Measurements from ENCODE around the gene DIP2B.

DNA sequence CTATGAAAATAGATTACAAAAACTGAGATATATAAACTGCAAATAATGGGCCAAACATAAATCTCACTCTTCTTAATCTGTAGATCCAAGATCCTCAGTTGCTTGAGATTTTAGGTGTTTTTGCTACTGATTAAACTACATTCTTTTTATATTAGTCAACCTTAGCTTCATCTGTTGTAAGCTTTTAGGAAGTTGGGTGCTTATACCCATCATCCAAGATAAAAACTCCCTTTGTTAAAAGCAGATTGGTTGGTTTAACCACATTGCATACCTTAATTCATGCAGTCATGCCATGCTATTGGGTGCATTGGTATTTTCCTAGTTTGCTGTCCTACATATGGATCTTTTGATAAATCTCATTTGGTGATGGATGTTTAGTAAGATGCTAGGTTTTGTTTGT lies 46.2 kb upstream of the DIP2B start:
- TF ChIP-seq, protein P1, sequence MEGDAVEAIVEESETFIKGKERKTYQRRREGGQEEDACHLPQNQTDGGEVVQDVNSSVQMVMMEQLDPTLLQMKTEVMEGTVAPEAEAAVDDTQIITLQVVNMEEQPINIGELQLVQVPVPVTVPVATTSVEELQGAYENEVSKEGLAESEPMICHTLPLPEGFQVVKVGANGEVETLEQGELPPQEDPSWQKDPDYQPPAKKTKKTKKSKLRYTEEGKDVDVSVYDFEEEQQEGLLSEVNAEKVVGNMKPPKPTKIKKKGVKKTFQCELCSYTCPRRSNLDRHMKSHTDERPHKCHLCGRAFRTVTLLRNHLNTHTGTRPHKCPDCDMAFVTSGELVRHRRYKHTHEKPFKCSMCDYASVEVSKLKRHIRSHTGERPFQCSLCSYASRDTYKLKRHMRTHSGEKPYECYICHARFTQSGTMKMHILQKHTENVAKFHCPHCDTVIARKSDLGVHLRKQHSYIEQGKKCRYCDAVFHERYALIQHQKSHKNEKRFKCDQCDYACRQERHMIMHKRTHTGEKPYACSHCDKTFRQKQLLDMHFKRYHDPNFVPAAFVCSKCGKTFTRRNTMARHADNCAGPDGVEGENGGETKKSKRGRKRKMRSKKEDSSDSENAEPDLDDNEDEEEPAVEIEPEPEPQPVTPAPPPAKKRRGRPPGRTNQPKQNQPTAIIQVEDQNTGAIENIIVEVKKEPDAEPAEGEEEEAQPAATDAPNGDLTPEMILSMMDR (IDR thresholded peaks at IDR 0.05; ENCODE audit: low read depth, low read length): no peak
- no peak for TF ChIP-seq EZH2phosphoT487 (IDR thresholded peaks at IDR 0.05; ENCODE audit: low read depth)

All from OCI-LY3 (cell line).